HL-60 (cell line): ENCODE results near the gene ASXL1.

Source experiments
- DNase-seq, 2 experiments: peaks; one replicate each; pipeline ENCODE4 v3.0.0-alpha.2; 2010 to 2020; ENCODE audit warnings: low read depth in 1 of 2, low spot score in 1 of 2
- H3K27ac ChIP-seq: fragments of 250-450 bp; sonication (Bioruptor Pico); replicated peaks from 2 replicates; pipeline ENCODE4 v1.5.1; 2020; ENCODE audit warnings: mild to moderate bottlenecking, moderate library complexity
- H3K27me3 ChIP-seq: fragments of 250-450 bp; sonication (Bioruptor Pico); 2 replicates; pipeline ENCODE4 v1.5.1; 2021; ENCODE audit warnings: mild to moderate bottlenecking, moderate library complexity; ENCODE audit not compliant: insufficient read depth, poor library complexity, severe bottlenecking
- H3K4me3 ChIP-seq: replicated peaks from 2 replicates; pipeline ENCODE4 v1.5.1; 2011; ENCODE audit warnings: mild to moderate bottlenecking, control low read depth, low read length; ENCODE audit not compliant: insufficient read depth
- CTCF ChIP-seq: IDR thresholded peaks from one replicate; pipeline ENCODE4 v1.5.1; 2011; ENCODE audit warnings: low read length, control low read depth, inconsistent platforms; ENCODE audit not compliant: insufficient read depth
- GABPA ChIP-seq: IDR thresholded peaks from 2 replicates; pipeline ENCODE4 v1.6.1; 2012; ENCODE audit warnings: low read depth
- POLR2AphosphoS5 ChIP-seq: IDR thresholded peaks from 2 replicates; pipeline ENCODE4 v1.6.1; 2012; ENCODE audit warnings: low read depth
- REST ChIP-seq: IDR thresholded peaks from 2 replicates; pipeline ENCODE4 v1.6.1; 2012; ENCODE audit warnings: low read depth; ENCODE audit not compliant: insufficient replicate concordance
- SPI1 ChIP-seq: IDR thresholded peaks from 2 replicates; pipeline ENCODE4 v1.6.1; 2012; ENCODE audit warnings: low read depth, mild to moderate bottlenecking, borderline replicate concordance

ASXL1 gene

GRCh38 chr20:32481311-32482142 lies 123.4 kb downstream of the ASXL1 start:
- no peak for DNase-seq
- peak overlapping the region; percentile 72 for H3K4me3 ChIP-seq
- no peak overlapping the region for H3K27ac ChIP-seq
- no peaks in the 10 kb centered on the region for H3K27me3 ChIP-seq
- no peak for TF ChIP-seq GABPA
- no peak for TF ChIP-seq POLR2AphosphoS5
- TF ChIP-seq CTCF, result no peak
- TF ChIP-seq REST, result no peak
- no peak for TF ChIP-seq SPI1

- peak overlapping the region; percentile 72 for H3K4me3 ChIP-seq
- DNase-seq, result no peak
- no peaks in the 10 kb centered on the region for H3K27me3 ChIP-seq
- TF ChIP-seq SPI1 (no peak), POLR2AphosphoS5 (no peak), REST (no peak), GABPA (no peak), CTCF (no peak)
- peak overlapping the region; percentile 49 for H3K27ac ChIP-seq
Measured at GRCh38 chr20:32482143-32482441, 124.0 kb downstream of the ASXL1 start.

GRCh38 chr20:32482442-32483261 lies 124.5 kb downstream of the ASXL1 start:
- Histone ChIP-seq H3K4me3 (peak overlapping the region; percentile 72), H3K27ac (peak overlapping the region; percentile 49), H3K27me3 (no peaks in the 10 kb centered on the region)
- no peak for TF ChIP-seq GABPA
- peak; percentile 82 for TF ChIP-seq SPI1
- 0 out of 2 replicates have a peak, but pooled peaks have one; percentile 24 for TF ChIP-seq POLR2AphosphoS5
- DNase-seq, result peak; percentile 46 to 71
